Ectodermal cell (in vitro differentiated cells): ENCODE measurements around the gene UBQLN4.
"Not testable (repeated sequence)": the region's sequence is repeated elsewhere in the genome, so short reads cannot be mapped to it uniquely, and the experiment has no call there.

Source experiments
- H3K27ac ChIP-seq: 2 replicates; pipeline ENCODE4 v1.7.0; 2013; ENCODE audit warnings: mild to moderate bottlenecking, low read depth, low read length; ENCODE audit not compliant: insufficient read depth, poor library complexity, severe bottlenecking
- H3K27me3 ChIP-seq: 2 replicates; pipeline ENCODE4 v1.7.0; 2013; ENCODE audit warnings: mild to moderate bottlenecking, low read length; ENCODE audit not compliant: insufficient read depth, control insufficient read depth, poor library complexity, severe bottlenecking
- H3K36me3 ChIP-seq: one replicate; pipeline ENCODE4 v1.7.0; 2013; ENCODE audit warnings: low read length; ENCODE audit not compliant: control insufficient read depth, insufficient read depth
- H3K4me1 ChIP-seq: one replicate; pipeline ENCODE4 v1.7.0; 2013; ENCODE audit warnings: low read length; ENCODE audit not compliant: control insufficient read depth, insufficient read depth
- H3K4me3 ChIP-seq: 2 replicates; pipeline ENCODE4 v1.7.0; 2013; ENCODE audit warnings: low read depth, low read length, control low read depth; ENCODE audit not compliant: insufficient read depth
- H3K9me3 ChIP-seq: 2 replicates; pipeline ENCODE4 v1.7.0; 2013; ENCODE audit warnings: mild to moderate bottlenecking, low read length, moderate library complexity; ENCODE audit not compliant: control insufficient read depth
- WGBS, 2 experiments: methylation state at CpG; one replicate each; pipeline ENCODE4 v1.1.7; 2013; ENCODE audit warnings: missing lambda C conversion rate in 2 of 2; 5-methylcytosine and 5-hydroxymethylcytosine counted together

UBQLN4 gene

GRCh38 chr1:156048663-156049258 lies 4.8 kb downstream of the UBQLN4 start:
- H3K4me3 ChIP-seq, result no peak overlapping the region
- peaks cover 35% of the 10 kb centered on the region for H3K36me3 ChIP-seq
- peaks cover 4% of the 10 kb centered on the region for H3K4me1 ChIP-seq
- WGBS, 2 experiments, result 96 to 98% methylated on average over 3 of the region's 3 CpGs
- H3K27me3 ChIP-seq, result no peaks in the 10 kb centered on the region
- no peak overlapping the region for H3K27ac ChIP-seq
- H3K9me3 ChIP-seq, result no peaks in the 10 kb centered on the region

DNA sequence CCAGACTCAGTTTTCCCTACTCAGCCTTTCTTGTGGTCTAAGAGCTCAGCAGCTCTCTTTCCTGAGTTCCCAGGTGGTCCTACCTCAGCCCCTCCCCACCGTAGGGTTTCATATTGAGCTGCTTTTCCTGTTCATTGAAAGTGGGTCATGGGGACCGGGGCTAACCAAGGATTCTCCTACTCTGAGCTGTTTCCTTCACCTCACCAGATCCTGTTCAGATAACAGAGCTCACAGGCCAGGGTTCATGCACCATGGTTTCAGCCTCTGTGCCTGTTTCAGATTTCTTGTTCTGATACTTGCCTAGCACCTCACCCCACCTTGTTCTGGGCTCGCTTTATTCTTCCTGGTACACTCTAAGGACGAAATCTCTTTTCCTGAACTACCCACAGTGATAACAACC lies 8.5 kb downstream of the UBQLN4 start:
- Histone ChIP-seq H3K27me3 (no peaks in the 10 kb centered on the region), H3K36me3 (peaks cover 58% of the 10 kb centered on the region), H3K4me3 (no peak overlapping the region), H3K4me1 (no peaks in the 10 kb centered on the region), H3K9me3 (no peaks in the 10 kb centered on the region), H3K27ac (no peak overlapping the region)
- 92 to 95% methylated on average over 4 of the region's 4 CpGs for WGBS, 2 experiments

GRCh38 chr1:156042828-156043227 lies 10.8 kb downstream of the UBQLN4 start:
- H3K27me3 ChIP-seq, result no peaks in the 10 kb centered on the region
- peaks cover 57% of the 10 kb centered on the region for H3K36me3 ChIP-seq
- no peak overlapping the region for H3K27ac ChIP-seq
- no peak overlapping the region for H3K4me3 ChIP-seq
- WGBS, 2 experiments, result 91 to 100% methylated on average over 3 of the region's 3 CpGs
- no peaks in the 10 kb centered on the region for H3K4me1 ChIP-seq
- no peaks in the 10 kb centered on the region for H3K9me3 ChIP-seq

DNA sequence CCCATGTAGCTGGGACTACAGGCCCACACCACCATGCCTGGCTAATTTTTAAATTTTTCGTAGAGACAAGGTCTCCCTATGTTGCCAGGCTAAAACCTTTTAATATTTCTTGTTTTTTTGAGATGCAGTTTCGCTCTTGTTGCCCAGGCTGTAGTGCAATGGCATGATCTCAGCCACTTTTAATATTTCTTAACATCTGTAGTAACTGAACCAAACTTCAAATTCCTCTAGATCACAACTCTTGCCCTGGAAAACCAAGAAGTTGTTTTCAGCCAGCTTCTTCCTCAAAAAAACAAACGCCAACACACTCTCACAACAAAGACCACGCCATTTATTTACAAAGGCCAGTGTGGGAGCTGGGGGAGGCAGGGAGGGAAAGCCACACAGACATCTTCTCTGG lies 18.6 kb downstream of the UBQLN4 start:
- WGBS, 2 experiments, result 88 to 96% methylated on average over 2 of the region's 4 CpGs
- not testable (repeated sequence) for H3K4me1 ChIP-seq, H3K27me3 ChIP-seq, H3K4me3 ChIP-seq, H3K9me3 ChIP-seq, H3K27ac ChIP-seq
- peaks cover 13% of the 10 kb centered on the region for H3K36me3 ChIP-seq

DNA sequence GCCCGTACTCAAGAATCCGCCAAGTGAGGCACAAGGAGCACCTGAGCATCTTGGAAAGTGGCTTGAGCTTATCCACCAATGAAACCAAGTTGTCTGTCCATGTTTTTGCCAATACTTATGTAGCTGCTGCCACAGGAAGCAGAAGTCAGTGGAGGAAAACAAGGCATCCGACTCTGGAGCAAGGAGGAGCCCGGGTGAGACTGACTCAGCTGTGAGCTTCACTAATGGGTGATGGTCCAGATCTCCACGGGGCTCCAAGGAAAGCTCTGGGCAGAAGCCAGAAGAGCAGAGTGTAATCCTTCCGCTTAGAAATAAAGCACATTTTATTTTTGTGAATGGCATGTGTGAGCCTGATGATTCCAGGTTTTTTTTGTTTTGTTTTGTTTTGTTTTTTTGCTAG lies 20.6 kb downstream of the UBQLN4 start:
- no peaks in the 10 kb centered on the region for H3K9me3 ChIP-seq
- H3K4me3 ChIP-seq, result no peak overlapping the region
- peaks cover 2% of the 10 kb centered on the region for H3K36me3 ChIP-seq
- H3K27ac ChIP-seq, result no peak overlapping the region
- H3K27me3 ChIP-seq, result no peaks in the 10 kb centered on the region
- no peaks in the 10 kb centered on the region for H3K4me1 ChIP-seq
- WGBS, 2 experiments, result 91 to 94% methylated on average over 6 of the region's 6 CpGs

- Histone ChIP-seq H3K4me1 (no peaks in the 10 kb centered on the region), H3K4me3 (no peak overlapping the region), H3K27ac (no peak overlapping the region), H3K36me3 (no peaks in the 10 kb centered on the region), H3K27me3 (peaks cover 7% of the 10 kb centered on the region), H3K9me3 (no peaks in the 10 kb centered on the region)
- 87 to 93% methylated on average over 4 of the region's 4 CpGs for WGBS, 2 experiments
Measured at GRCh38 chr1:156026588-156026987, 27.0 kb downstream of the UBQLN4 start.

GRCh38 chr1:156025876-156026275 lies 27.7 kb downstream of the UBQLN4 start:
- no peaks in the 10 kb centered on the region for H3K4me1 ChIP-seq
- no peaks in the 10 kb centered on the region for H3K36me3 ChIP-seq
- no peaks in the 10 kb centered on the region for H3K9me3 ChIP-seq
- WGBS, 2 experiments, result 15 to 18% methylated on average over 9 of the region's 9 CpGs
- no peak overlapping the region for H3K27ac ChIP-seq
- H3K27me3 ChIP-seq, result peaks cover 7% of the 10 kb centered on the region
- H3K4me3 ChIP-seq, result no peak overlapping the region

GRCh38 chr1:156024801-156025200 lies 28.8 kb downstream of the UBQLN4 start:
- H3K27me3 ChIP-seq, result peaks cover 7% of the 10 kb centered on the region
- H3K27ac ChIP-seq, result no peak overlapping the region
- no peaks in the 10 kb centered on the region for H3K9me3 ChIP-seq
- no peak overlapping the region for H3K4me3 ChIP-seq
- no peaks in the 10 kb centered on the region for H3K36me3 ChIP-seq
- peaks cover 3% of the 10 kb centered on the region for H3K4me1 ChIP-seq
- WGBS, 2 experiments, result 91 to 95% methylated on average over 5 of the region's 5 CpGs

GRCh38 chr1:156021954-156022353 lies 31.6 kb downstream of the UBQLN4 start:
- Histone ChIP-seq H3K4me3 (no peak overlapping the region), H3K36me3 (peaks cover 11% of the 10 kb centered on the region), H3K27ac (no peak overlapping the region), H3K9me3 (no peaks in the 10 kb centered on the region), H3K27me3 (peaks cover 7% of the 10 kb centered on the region), H3K4me1 (peaks cover 7% of the 10 kb centered on the region)
- WGBS, 2 experiments, result 85 to 93% methylated on average over 2 of the region's 2 CpGs

DNA sequence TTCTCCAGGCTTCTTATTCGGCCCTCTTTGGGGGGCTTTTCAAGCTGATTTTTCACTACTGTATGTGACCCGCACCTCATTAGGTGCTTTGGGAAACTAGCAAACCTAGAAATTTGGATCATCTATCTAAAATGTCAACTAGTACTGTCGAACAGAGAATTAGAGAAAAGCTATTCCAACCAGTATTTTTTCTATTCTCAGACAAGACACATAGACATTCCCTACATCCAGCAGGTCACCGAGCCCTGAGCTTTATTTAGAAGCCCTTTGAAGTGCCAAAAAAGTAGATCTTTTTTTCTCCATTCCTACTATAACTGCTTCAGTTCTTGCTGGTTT lies 32.5 kb downstream of the UBQLN4 start:
- Histone ChIP-seq H3K4me3 (peak overlapping the region; percentile 77), H3K9me3 (no peaks in the 10 kb centered on the region), H3K27ac (no peak overlapping the region), H3K4me1 (peaks cover 7% of the 10 kb centered on the region), H3K27me3 (peaks cover 7% of the 10 kb centered on the region), H3K36me3 (peaks cover 15% of the 10 kb centered on the region)
- WGBS, 2 experiments, result 22 to 24% methylated on average over 4 of the region's 4 CpGs
